K562 (cell line): ENCODE measurements around the gene RPTOR. TPM values are rescaled to one million over a fixed set of nuclear protein-coding genes. Genes with fewer than 3 reads are reported as not detected.

Experiments
- ATAC-seq: fragments of 200-7000 bp; cut with Tn5 transposase; 3 replicates; pipeline ENCODE4 v1.9.1; 2020; ENCODE audit warnings: moderate library complexity
- BruUV-seq: library from RNA; stranded (reverse); fragments of 400-500 nt; replicated peaks from 2 replicates; lab custom pipeline; 2021; lab: Mats Ljungman, UMichigan
- CTCF ChIA-PET: fragments of 300-600 bp; formaldehyde crosslinking; extraction: SDS; loops from one replicate; lab custom pipeline; 2021; ENCODE audit warnings: low intra/inter-chr PET ratio; lab: Yijun Ruan, JAX
- POLR2A ChIA-PET: fragments of 300-600, 350-650 bp; sonication (Branson Sonifier 250); formaldehyde crosslinking; extraction: SDS; loops from one replicate; lab custom pipeline; 2021; ENCODE audit warnings: antibody characterized with exemption, inconsistent platforms; lab: Yijun Ruan, JAX
- DNase-seq, 4 experiments: peaks; one replicate each; pipeline versions ENCODE4 v3.0.0 to v3.0.0-alpha.2; 2011 to 2018; ENCODE audit warnings: low spot score in 3 of 4, mixed read lengths in 3 of 4; ENCODE audit errors: extremely low read depth in 1 of 4
- FAIRE-seq: peaks from 2 replicates; lab custom pipeline; 2011; peaks lifted over from hg19 to GRCh38; lab: Jason Lieb, UNC
- H2AFZ ChIP-seq: 2 replicates; pipeline ENCODE4 v1.6.0; 2011; ENCODE audit warnings: low read depth, low read length, control low read depth, inconsistent platforms
- H3K27ac ChIP-seq: fragments of 200-600 bp; 3 replicates; pipeline ENCODE4 v1.8.0; 2011; ENCODE audit warnings: low read depth, mild to moderate bottlenecking, control low read depth, inconsistent platforms, low read length, moderate library complexity, mixed read lengths; ENCODE audit errors: extremely low read depth
- H3K27me3 ChIP-seq, 2 experiments: fragments of 300-600 bp in 1 of 2; 2 replicates in 1 of 2; 3 replicates in 1 of 2; pipeline versions ENCODE4 v1.6.0 to v1.8.0; 2011; ENCODE audit warnings: inconsistent platforms in 2 of 2, low read length in 2 of 2, mild to moderate bottlenecking in 1 of 2, mixed read lengths in 1 of 2, moderate library complexity in 1 of 2; ENCODE audit not compliant: control insufficient read depth in 2 of 2, insufficient read depth in 2 of 2
- H3K36me3 ChIP-seq: fragments of 300-600 bp; 3 replicates; pipeline ENCODE4 v1.8.0; 2011; ENCODE audit warnings: mild to moderate bottlenecking, low read length, inconsistent platforms; ENCODE audit not compliant: control insufficient read depth, insufficient read depth
- H3K4me1 ChIP-seq, 2 experiments: fragments of 200-600 bp in 1 of 2; replicated peaks in 1 of 2; 2 replicates in 1 of 2; 3 replicates in 1 of 2; pipeline versions ENCODE4 v1.5.1 to v1.8.0; 2011; ENCODE audit warnings: inconsistent platforms in 2 of 2, low read length in 2 of 2, mild to moderate bottlenecking in 1 of 2, mixed read lengths in 1 of 2, moderate library complexity in 1 of 2; ENCODE audit not compliant: control insufficient read depth in 2 of 2, insufficient read depth in 2 of 2
- H3K4me2 ChIP-seq: 2 replicates; pipeline ENCODE4 v1.6.1; 2011; ENCODE audit warnings: low read length, control low read depth, inconsistent platforms, mixed read lengths; ENCODE audit not compliant: insufficient read depth
- H3K4me3 ChIP-seq: fragments of 200-600 bp; sonication (generic), shearing (Covaris generic); 2 replicates; pipeline ENCODE4 v1.5.1; 2016; ENCODE audit warnings: control low read depth, inconsistent platforms
- H3K79me2 ChIP-seq: fragments of 200-600 bp; 3 replicates; pipeline ENCODE4 v1.8.0; 2011; ENCODE audit warnings: low read length, inconsistent platforms; ENCODE audit not compliant: control insufficient read depth, insufficient read depth
- H3K9ac ChIP-seq, 2 experiments: 2 replicates each; pipeline versions ENCODE4 v1.6.0 to v1.6.1; 2011; ENCODE audit warnings: low read depth in 2 of 2, low read length in 2 of 2, control low read depth in 1 of 2, inconsistent platforms in 1 of 2, mild to moderate bottlenecking in 1 of 2, mixed read lengths in 1 of 2; ENCODE audit not compliant: insufficient read depth in 1 of 2
- H3K9me1 ChIP-seq: one replicate; pipeline ENCODE4 v1.6.0; 2011; ENCODE audit warnings: inconsistent platforms, mild to moderate bottlenecking, low read length, moderate library complexity; ENCODE audit not compliant: control insufficient read depth, insufficient read depth
- H3K9me3 ChIP-seq: replicated peaks from 2 replicates; pipeline ENCODE4 v1.5.1; 2011; ENCODE audit warnings: low read depth, low read length, inconsistent platforms; ENCODE audit not compliant: control insufficient read depth, insufficient read depth
- H4K20me1 ChIP-seq: replicated peaks from 2 replicates; pipeline ENCODE4 v1.6.1; 2011; ENCODE audit warnings: low read length, inconsistent platforms, mixed read lengths; ENCODE audit not compliant: control insufficient read depth, insufficient read depth
- MEIS2 ChIP-seq: fragments of 450-650 bp; IDR thresholded peaks from 2 replicates; pipeline ENCODE4 v1.6.1; 2014; ENCODE audit warnings: mild to moderate bottlenecking; ENCODE audit not compliant: partially characterized antibody
- ZNF316 ChIP-seq: fragments of 450-650 bp; IDR thresholded peaks from 2 replicates; pipeline ENCODE4 v1.6.1; 2016
- WGBS: fragments of 100-300 bp; shearing (Covaris generic); methylation state at CpG from one replicate; pipeline ENCODE4 v1.1.6; 2016; ENCODE audit warnings: low coverage, mixed read lengths; ENCODE audit not compliant: insufficient coverage; ENCODE audit errors: missing lambda C conversion rate; 5-methylcytosine and 5-hydroxymethylcytosine counted together
- in situ Hi-C: fragments of 300-500 bp; cut with MboI; formaldehyde crosslinking; loops from 4 replicates; pipeline ENCODE4 v1.15.0; 2018; ENCODE audit warnings: inconsistent platforms, mixed read lengths
- intact Hi-C: fragments of 100-400 bp; cut with micrococcal nuclease; formaldehyde crosslinking; loops from 2 replicates; pipeline ENCODE4 v1.14.2; 2022
- polyA plus RNA-seq, 8 experiments: library from polyadenylated mRNA; depleted of rRNA in 4 of 8; stranded (reverse) in 5 of 8; unstranded in 3 of 8; fragments of >200 nt; fragmentation: Nextera tagmentation in 2 of 8; fragmentation: Illumina TruSeq in 1 of 8; extraction: Ambion mirVana in 2 of 8; extraction: Trizol in 1 of 8; gene quantifications; 2 replicates each; pipeline versions ENCODE4 v1.2.1 to v1.2.3, GENCODE V29; 2011 to 2014; ENCODE audit warnings: inconsistent platforms in 1 of 8, missing spikeins in 1 of 8
- total RNA-seq, 7 experiments: library from RNA; depleted of rRNA in 6 of 7; stranded (reverse); fragments of >200 nt in 6 of 7; fragmentation: Illumina TruSeq in 2 of 7; extraction: Trizol in 2 of 7; gene quantifications; 2 replicates each; pipeline versions ENCODE4 v1.2.1 to v1.2.3, GENCODE V29; 2011 to 2021; ENCODE audit warnings: low replicate concordance in 1 of 7
- TF ChIP-seq, protein P1 (sequence below): IDR thresholded peaks from 2 replicates; pipeline ENCODE4 v1.6.1; 2011; ENCODE audit not compliant: insufficient read length; ENCODE audit errors: extremely low read depth

RPTOR gene
- total and polyA plus RNA-seq, 9 of the 15 experiments (the other 6 are each of a cell fraction or from before 2014, with no cell fraction given): 0.24 to 54.1 (median 10.2) TPM

GRCh38 chr17:80650751-80651518, 106.3 kb downstream of the RPTOR start:
- ATAC-seq: no peak
- H3K4me2 ChIP-seq: no peak overlapping the region
- TF ChIP-seq ZNF316 (0 out of 2 replicates have a peak, but pooled peaks have one; percentile 2), MEIS2 (peak; percentile 13)
- TF ChIP-seq, protein P1, sequence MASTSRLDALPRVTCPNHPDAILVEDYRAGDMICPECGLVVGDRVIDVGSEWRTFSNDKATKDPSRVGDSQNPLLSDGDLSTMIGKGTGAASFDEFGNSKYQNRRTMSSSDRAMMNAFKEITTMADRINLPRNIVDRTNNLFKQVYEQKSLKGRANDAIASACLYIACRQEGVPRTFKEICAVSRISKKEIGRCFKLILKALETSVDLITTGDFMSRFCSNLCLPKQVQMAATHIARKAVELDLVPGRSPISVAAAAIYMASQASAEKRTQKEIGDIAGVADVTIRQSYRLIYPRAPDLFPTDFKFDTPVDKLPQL: no peak
- TF ChIP-seq, all 486 proteins: peak for 2
- H3K27ac ChIP-seq: no peak overlapping the region
- BruUV-seq: no TSS peak
- no peaks in the 10 kb centered on the region for H3K27me3 ChIP-seq
- H3K4me3 ChIP-seq: no peak overlapping the region
- WGBS: 82% methylated on average over 15 of the region's 17 CpGs
- H3K4me1 ChIP-seq: peaks cover 17 to 18% of the 10 kb centered on the region in 2 experiments
- CTCF ChIA-PET: interaction anchor here (0.5 to 1.7 kb wide), 3 partner anchors 13 to 224 kb away, joined by 4 to 8 read pairs (median 6); no protein-coding TSS in a partner anchor
- H3K9me3 ChIP-seq: no peaks in the 10 kb centered on the region
- peaks cover 12% of the 10 kb centered on the region; the same call in 1 of the 2 replicates for H4K20me1 ChIP-seq
- no peaks in the 10 kb centered on the region for H3K9me1 ChIP-seq
- H3K9ac ChIP-seq: no peak overlapping the region; a peak in 1 of 4 replicates
- POLR2A ChIA-PET: no interaction called here
- FAIRE-seq: no peak
- H3K36me3 ChIP-seq: peaks cover 7% of the 10 kb centered on the region; the same call in 2 of the 3 replicates
- intact Hi-C loops (loop anchor here (5.0 kb wide), 1 partner anchor 224 kb away; no protein-coding TSS in a partner anchor), in situ Hi-C loops (no loop called here)
- DNase-seq: no peak
- H3K79me2 ChIP-seq: peaks cover 60% of the 10 kb centered on the region
- no peak overlapping the region for H2AFZ ChIP-seq
